CD4-positive, alpha-beta T cell treated with Interleukin-17A for 4 hours (primary cell): ENCODE results near the gene LDLRAD4.
"Not testable (repeated sequence)": the region's sequence is repeated elsewhere in the genome, so short reads cannot be mapped to it uniquely, and the experiment has no call there.

Experiments used
- DNase-seq: peaks from one replicate; pipeline ENCODE4 v3.0.0-alpha.2; 2020; ENCODE audit warnings: mixed read lengths

Gene LDLRAD4

DNA sequence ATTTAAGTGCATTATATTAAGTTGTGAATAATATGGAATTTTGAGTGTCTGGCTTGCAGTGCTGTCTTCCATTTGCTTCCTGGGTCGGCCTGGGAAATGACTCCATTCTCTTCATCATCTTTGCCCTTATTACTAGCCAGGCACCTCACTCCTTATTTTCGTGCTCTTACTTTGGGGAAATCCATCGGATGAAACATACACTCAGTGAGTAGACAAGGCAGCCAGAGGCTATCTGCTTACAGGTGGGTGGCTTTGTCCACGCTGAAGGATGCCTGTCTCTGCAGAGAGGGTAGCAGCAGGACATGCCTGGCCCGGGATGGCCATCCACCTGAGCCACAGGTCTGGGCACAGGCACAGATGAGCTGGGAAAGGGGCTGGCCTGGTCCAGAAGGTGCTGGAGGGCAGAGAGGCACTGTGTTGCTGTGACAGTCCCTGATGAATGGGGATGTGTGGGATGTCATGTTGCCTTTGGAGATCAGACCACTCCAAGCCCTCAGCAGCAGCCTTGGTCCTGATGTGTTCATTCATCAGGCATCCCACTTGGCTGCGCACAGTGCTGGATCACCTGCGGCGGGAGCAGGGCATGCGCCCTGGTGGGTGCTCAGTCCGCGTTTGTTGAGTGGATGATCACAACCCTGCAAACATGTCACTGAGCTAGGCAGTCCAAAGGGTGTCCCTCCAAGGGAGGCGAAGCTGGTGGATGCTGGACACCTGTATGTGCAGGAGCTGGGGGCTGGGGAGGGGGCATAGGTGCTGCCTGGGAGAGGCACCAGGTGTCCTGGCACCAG, 236.0 kb downstream of the LDLRAD4 start:
- no peak for DNase-seq

DNA sequence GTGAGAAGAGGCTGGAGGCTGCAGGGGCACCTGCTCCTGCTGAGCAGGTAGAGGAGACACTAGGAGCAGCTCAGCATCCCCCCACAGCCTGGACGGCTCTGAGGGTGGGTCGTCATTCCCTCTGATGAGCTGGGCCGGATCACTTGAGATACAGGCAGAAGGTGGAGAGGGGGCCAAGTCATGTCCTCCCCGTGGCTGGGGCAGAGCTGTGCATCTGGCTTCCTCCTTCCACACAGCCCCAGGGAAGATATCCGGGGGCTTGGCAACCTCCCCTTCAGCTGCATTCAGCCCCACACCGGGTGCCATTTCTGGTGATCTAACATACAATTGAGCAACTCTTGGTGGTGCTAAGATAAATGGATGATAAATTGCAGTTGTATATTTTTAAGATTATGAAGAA, 236.9 kb downstream of the LDLRAD4 start:
- DNase-seq = peak; percentile 31

- peak; percentile 52 for DNase-seq
Observed at GRCh38 chr18:13455960-13456481, 237.5 kb downstream of the LDLRAD4 start.

- no peak for DNase-seq
Observed at GRCh38 chr18:13456736-13457271, 238.2 kb downstream of the LDLRAD4 start.

DNA sequence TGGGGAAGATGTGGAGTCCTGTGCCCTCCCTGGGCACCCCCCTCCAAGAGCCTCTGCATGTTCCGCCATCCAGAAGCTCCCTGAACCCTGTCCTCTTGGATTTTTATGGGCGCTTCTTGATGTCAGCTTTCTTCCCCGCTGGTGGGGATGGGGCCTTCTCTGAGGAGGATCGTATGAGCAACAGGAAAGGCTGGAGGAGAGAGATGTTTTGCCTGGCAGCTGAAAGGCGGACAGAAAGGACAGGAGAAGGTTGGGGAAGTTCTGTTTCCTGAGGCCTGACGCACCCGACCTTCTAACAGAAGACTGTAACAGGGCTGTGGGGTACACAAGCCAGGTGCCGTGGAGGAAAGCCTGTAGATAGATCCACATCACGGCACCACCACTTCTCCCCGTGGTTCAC, 238.8 kb downstream of the LDLRAD4 start:
- no peak for DNase-seq

- DNase-seq = no peak
Observed at GRCh38 chr18:13460946-13461345, 242.4 kb downstream of the LDLRAD4 start.

DNA sequence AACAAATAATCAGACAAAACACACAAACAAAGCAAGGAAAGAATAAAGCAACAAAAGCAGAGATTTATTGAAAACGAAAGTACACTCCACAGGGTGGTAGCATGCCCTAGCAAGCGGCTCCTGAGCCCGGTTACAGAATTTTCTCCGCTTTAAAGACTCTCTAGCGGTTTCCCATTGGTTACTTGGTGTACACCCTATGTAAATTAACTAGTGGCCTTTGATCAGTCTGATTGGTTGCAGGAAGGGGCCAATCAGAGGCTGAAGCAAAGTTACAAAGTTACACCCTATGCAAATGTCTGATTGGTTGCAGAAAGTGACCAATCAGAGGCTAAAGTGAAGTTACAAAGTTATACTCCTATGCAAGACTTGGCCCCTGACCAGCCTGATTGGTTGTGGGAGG, 242.9 kb downstream of the LDLRAD4 start:
- no peak for DNase-seq

DNA sequence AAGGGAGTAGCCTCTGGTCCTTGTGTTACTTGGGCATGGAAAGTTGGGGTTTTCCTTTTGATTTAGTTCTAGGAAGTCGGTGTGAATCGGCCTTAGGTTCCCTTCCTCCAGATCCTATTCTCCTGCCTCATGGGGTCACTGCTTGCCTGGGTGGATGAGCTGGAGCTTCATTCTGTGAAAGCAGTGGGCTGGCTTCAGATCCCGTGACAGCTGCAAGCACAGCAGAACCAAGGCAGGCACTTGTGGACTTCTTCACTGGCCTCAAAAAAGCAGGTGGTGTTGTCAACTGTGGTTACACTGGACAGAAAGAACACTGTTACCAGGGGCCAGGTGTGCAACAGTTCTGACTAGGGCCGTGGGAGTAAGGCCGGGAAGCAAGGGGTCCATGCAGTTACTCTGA, 243.4 kb downstream of the LDLRAD4 start:
- no peak for DNase-seq

- DNase-seq = no peak
Observed at GRCh38 chr18:13462686-13463085, 244.1 kb downstream of the LDLRAD4 start.

GRCh38 chr18:13463526-13464210, 245.1 kb downstream of the LDLRAD4 start:
- peak; percentile 47 for DNase-seq

- peak; percentile 80 for DNase-seq
Observed at GRCh38 chr18:13464432-13465123, 246.0 kb downstream of the LDLRAD4 start.

GRCh38 chr18:13465124-13465446, 246.5 kb downstream of the LDLRAD4 start:
- DNase-seq = no peak

GRCh38 chr18:13465476-13465875, 246.9 kb downstream of the LDLRAD4 start:
- DNase-seq = no peak

- no peak for DNase-seq
Observed at GRCh38 chr18:13470516-13471197, 252.1 kb downstream of the LDLRAD4 start.

GRCh38 chr18:13471198-13471845, 252.8 kb downstream of the LDLRAD4 start:
- no peak for DNase-seq

GRCh38 chr18:13471971-13472628, 253.5 kb downstream of the LDLRAD4 start:
- no peak for DNase-seq

DNA sequence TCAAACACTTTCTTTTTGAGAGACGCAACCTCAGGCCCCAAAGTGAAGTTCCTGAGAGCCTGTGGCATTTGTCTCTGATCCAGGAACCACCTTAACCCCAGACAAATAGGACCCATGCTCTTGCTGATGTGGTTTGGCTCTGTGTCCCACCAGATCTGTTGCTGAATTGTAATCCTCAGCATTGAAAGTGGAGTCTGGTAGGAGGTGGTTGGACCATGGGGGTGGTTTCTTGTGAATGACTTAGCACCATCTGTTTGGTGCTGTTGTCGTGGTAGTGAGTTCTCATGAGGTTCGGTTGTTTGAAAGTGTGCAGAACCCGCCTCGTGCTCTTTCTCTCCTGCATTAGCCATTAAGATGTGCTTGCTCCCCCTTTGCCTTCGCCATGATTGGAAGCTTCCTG, 255.2 kb downstream of the LDLRAD4 start:
- DNase-seq = no peak

DNA sequence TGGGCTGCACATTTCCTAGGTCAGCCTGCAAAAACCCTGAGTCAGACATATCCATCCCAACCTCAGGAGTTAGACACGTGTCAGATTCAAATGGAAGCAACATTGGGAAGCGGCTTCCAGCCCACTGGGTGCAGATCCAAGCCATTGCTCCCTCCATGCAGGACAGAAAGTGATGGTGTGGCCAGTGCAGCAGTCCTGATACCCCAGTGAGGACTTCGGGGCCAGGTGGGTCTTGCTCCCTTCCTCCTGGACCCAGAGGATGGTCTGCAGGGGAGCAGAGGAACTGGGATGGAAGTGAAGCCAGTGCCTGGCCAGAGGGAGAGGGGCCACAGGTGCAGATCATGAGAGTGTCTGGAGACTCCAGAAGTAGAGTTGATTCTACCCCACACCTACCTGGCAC, 255.8 kb downstream of the LDLRAD4 start:
- no peak for DNase-seq

- no peak for DNase-seq
Observed at GRCh38 chr18:13474907-13475545, 256.5 kb downstream of the LDLRAD4 start.

GRCh38 chr18:13476312-13476711, 257.8 kb downstream of the LDLRAD4 start:
- DNase-seq = not testable (repeated sequence)

DNA sequence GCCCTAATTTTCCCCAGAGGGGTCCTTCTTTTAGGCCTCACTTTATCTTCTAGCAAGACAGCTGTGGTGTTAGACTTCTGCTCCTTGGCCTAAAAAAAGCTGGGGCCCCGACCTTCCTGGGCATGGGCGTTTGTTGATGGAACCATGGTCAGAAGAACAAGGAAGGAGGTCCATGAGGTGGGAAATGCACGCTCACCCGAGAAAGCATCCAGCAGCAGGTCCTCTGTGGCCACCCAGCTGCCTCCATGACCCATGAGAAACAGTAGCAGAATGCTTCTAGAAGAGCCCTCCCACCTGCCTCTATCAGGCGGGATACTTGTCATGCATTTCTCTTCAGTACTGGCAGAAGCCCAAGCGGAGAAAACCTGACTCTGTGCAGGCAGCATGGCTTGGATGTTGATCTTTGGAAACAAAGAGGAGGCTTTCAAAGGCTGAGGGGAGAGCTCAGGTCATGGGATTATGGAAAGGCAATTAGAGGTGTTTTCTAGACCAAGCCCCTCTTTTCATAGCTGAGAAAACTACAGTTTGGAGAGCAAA, 258.7 kb downstream of the LDLRAD4 start:
- no peak for DNase-seq
